Cardiac fibroblast (primary cell): ENCODE data around the gene HS6ST3.

Experiments
- DNase-seq, 2 donors: peaks; one replicate each; pipeline versions ENCODE4 v3.0.0 to v3.0.0-alpha.2; 2010; ENCODE audit warnings: low read depth in 2 of 2
- H3K4me3 ChIP-seq, 2 donors: replicated peaks in 1 of 2; 1 replicate in 1 of 2; 2 replicates in 1 of 2; pipeline ENCODE4 v1.5.1; 2011; ENCODE audit warnings: low read depth in 2 of 2, low read length in 2 of 2, mild to moderate bottlenecking in 2 of 2, moderate library complexity in 1 of 2
- TF ChIP-seq, protein P1 (sequence below): IDR thresholded peaks from one replicate; pipeline ENCODE4 v1.5.1; 2011; ENCODE audit warnings: low read depth, mild to moderate bottlenecking, low read length, inconsistent platforms

Gene HS6ST3

DNA sequence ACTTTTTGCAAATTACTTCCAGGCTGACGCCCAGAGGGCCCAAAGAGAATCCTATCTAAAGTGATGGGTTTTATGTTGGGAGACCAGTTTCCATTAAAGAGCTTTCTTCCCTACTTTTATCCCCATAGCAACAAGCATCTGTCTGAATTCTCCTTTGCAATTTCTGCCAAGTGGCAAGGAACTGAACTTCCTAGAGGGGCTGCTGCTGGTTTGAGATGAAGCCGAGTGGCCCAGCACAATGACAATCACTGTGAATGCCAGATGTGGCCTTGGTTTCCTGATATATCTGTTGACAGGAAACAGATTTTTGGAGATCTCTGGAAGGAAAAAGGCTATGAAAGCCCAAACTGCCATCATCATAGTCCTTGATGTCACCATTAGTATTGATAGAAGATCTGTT lies 705.8 kb downstream of the HS6ST3 start:
- TF ChIP-seq, protein P1, sequence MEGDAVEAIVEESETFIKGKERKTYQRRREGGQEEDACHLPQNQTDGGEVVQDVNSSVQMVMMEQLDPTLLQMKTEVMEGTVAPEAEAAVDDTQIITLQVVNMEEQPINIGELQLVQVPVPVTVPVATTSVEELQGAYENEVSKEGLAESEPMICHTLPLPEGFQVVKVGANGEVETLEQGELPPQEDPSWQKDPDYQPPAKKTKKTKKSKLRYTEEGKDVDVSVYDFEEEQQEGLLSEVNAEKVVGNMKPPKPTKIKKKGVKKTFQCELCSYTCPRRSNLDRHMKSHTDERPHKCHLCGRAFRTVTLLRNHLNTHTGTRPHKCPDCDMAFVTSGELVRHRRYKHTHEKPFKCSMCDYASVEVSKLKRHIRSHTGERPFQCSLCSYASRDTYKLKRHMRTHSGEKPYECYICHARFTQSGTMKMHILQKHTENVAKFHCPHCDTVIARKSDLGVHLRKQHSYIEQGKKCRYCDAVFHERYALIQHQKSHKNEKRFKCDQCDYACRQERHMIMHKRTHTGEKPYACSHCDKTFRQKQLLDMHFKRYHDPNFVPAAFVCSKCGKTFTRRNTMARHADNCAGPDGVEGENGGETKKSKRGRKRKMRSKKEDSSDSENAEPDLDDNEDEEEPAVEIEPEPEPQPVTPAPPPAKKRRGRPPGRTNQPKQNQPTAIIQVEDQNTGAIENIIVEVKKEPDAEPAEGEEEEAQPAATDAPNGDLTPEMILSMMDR = no peak
- no peak overlapping the region for H3K4me3 ChIP-seq
- DNase-seq = no peak

- DNase-seq = peak in 1 of 2 donors; percentile 44
- no peak overlapping the region for H3K4me3 ChIP-seq
- TF ChIP-seq, protein P1 = peak; percentile 60
Measured at GRCh38 chr13:96796091-96796633, 706.3 kb downstream of the HS6ST3 start.

- TF ChIP-seq, protein P1 = no peak
- DNase-seq = no peak
- H3K4me3 ChIP-seq = no peak overlapping the region
Measured at GRCh38 chr13:96797136-96797535, 707.2 kb downstream of the HS6ST3 start.

GRCh38 chr13:96803456-96804100 lies 713.7 kb downstream of the HS6ST3 start:
- TF ChIP-seq, protein P1 = no peak
- DNase-seq = no peak
- H3K4me3 ChIP-seq = no peak overlapping the region

DNA sequence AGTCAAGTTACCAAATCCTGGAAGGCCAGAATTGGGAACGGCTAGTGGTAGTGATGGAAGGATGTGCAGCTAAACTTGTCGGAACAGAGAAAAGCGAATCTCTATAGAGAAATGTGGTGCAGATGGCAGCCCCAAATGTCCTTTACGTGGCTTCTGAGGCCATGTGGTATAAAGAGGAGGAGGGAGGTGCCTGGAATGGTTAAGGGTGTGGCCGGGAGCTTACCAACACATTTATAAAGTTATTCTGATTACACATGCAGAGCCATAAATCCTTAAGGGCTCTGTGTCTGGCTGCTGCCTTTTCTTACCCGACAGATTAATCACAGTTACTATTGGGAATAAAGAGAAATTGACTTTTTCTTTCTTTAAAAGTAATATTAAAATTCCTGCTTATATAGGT lies 714.3 kb downstream of the HS6ST3 start:
- no peak for DNase-seq
- H3K4me3 ChIP-seq = no peak overlapping the region
- TF ChIP-seq, protein P1 = no peak

- TF ChIP-seq, protein P1 = no peak
- DNase-seq = no peak
- H3K4me3 ChIP-seq = no peak overlapping the region
Measured at GRCh38 chr13:96806746-96807145, 716.8 kb downstream of the HS6ST3 start.
